C4-2B (cell line): Measurements from ENCODE around the gene MTHFD2.

Experiments used
- ZFX ChIP-seq: fragments of 450-650 bp; IDR thresholded peaks from 2 replicates; pipeline ENCODE4 v1.6.1; 2017
- TF ChIP-seq, protein P1 (sequence below): fragments of 450-650 bp; conservative IDR thresholded peaks from 2 replicates; pipeline ENCODE4 v1.5.1; 2017; ENCODE audit warnings: mild to moderate bottlenecking

DNA sequence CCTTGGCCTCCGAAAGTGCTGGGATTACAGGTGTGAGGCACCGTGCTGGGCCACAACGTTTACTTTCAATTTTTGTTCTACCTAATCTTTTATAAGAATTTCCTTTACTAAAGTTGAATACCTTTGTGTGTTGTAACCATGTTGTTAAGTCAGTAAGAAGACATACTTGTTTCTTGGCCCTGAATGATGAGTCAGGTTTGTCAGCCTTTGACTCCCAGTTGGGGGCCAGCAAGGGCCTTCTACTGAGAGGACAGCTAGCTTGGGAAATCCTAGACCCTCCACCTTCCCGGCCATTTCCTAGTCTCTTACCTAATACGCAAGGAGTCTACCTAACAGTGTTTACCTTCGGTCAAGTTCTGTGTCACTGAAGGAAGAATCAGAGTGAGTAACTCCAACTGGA lies 22.7 kb downstream of the MTHFD2 start:
- TF ChIP-seq ZFX: no peak
- TF ChIP-seq, protein P1, sequence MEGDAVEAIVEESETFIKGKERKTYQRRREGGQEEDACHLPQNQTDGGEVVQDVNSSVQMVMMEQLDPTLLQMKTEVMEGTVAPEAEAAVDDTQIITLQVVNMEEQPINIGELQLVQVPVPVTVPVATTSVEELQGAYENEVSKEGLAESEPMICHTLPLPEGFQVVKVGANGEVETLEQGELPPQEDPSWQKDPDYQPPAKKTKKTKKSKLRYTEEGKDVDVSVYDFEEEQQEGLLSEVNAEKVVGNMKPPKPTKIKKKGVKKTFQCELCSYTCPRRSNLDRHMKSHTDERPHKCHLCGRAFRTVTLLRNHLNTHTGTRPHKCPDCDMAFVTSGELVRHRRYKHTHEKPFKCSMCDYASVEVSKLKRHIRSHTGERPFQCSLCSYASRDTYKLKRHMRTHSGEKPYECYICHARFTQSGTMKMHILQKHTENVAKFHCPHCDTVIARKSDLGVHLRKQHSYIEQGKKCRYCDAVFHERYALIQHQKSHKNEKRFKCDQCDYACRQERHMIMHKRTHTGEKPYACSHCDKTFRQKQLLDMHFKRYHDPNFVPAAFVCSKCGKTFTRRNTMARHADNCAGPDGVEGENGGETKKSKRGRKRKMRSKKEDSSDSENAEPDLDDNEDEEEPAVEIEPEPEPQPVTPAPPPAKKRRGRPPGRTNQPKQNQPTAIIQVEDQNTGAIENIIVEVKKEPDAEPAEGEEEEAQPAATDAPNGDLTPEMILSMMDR: no peak
